IMR-90 (cell line): ENCODE results near the gene ITSN1. TPM values are rescaled to one million over a fixed set of nuclear protein-coding genes. Genes with fewer than 3 reads are reported as not detected.

ENCODE experiments used
- ATAC-seq: fragments of 200-7000 bp; cut with Tn5 transposase; 2 replicates; pipeline ENCODE4 v1.9.1; 2020; ENCODE audit warnings: low read depth, mild to moderate bottlenecking, moderate library complexity
- BruUV-seq: library from RNA; stranded (reverse); fragments of 400-500 nt; replicated peaks from 2 replicates; lab custom pipeline; 2021; lab: Mats Ljungman, UMichigan
- CTCF ChIA-PET: fragments of 300-600 bp; formaldehyde crosslinking; extraction: SDS; loops from one replicate; lab custom pipeline; 2021; ENCODE audit warnings: antibody characterized with exemption; lab: Yijun Ruan, JAX
- POLR2A ChIA-PET: fragments of 300-600 bp; sonication (Branson Sonifier 250); formaldehyde crosslinking; loops from one replicate; lab custom pipeline; 2022; ENCODE audit warnings: antibody characterized with exemption; ENCODE audit not compliant: unreplicated experiment; lab: Charles Lee
- DNase-seq: peaks from one replicate; pipeline ENCODE4 v3.0.0; 2013
- H2AFZ ChIP-seq: replicated peaks from 2 replicates; pipeline ENCODE3; 2013; ENCODE audit warnings: low read length, mild to moderate bottlenecking; ENCODE audit not compliant: poor library complexity
- H2AK5ac ChIP-seq: 2 replicates; pipeline ENCODE4 v1.6.1; 2013; ENCODE audit warnings: low read depth, low read length, inconsistent platforms
- H2AK9ac ChIP-seq: replicated peaks from 2 replicates; pipeline ENCODE3; 2013; ENCODE audit warnings: mild to moderate bottlenecking, low read depth, low read length, moderate library complexity; ENCODE audit not compliant: poor library complexity
- H2BK120ac ChIP-seq: 2 replicates; pipeline ENCODE4 v1.6.1; 2013; ENCODE audit warnings: low read depth, low read length, inconsistent platforms
- H2BK15ac ChIP-seq: 3 replicates; pipeline ENCODE4 v1.6.1; 2013; ENCODE audit warnings: low read depth, low read length, inconsistent platforms
- H2BK20ac ChIP-seq: 2 replicates; pipeline ENCODE4 v1.6.1; 2013; ENCODE audit warnings: low read depth, mild to moderate bottlenecking, inconsistent platforms, low read length, moderate library complexity
- H2BK5ac ChIP-seq: 2 replicates; pipeline ENCODE4 v1.6.1; 2013; ENCODE audit warnings: mild to moderate bottlenecking, low read depth, low read length, inconsistent platforms; ENCODE audit not compliant: poor library complexity, severe bottlenecking
- H3K14ac ChIP-seq: replicated peaks from 2 replicates; pipeline ENCODE4 v1.6.1; 2013; ENCODE audit warnings: low read depth, low read length, inconsistent platforms
- H3K18ac ChIP-seq: 2 replicates; pipeline ENCODE4 v1.6.1; 2013; ENCODE audit warnings: low read depth, low read length, control low read depth
- H3K23ac ChIP-seq: 2 replicates; pipeline ENCODE4 v1.6.1; 2013; ENCODE audit warnings: low read depth, low read length, inconsistent platforms
- H3K27ac ChIP-seq: 2 replicates; pipeline ENCODE4 v1.5.1; 2013; ENCODE audit warnings: mild to moderate bottlenecking, control low read depth, low read length; ENCODE audit not compliant: insufficient read depth
- H3K27me3 ChIP-seq: 2 replicates; pipeline ENCODE4 v1.6.1; 2013; ENCODE audit warnings: low read length; ENCODE audit not compliant: control insufficient read depth, insufficient read depth
- H3K36me3 ChIP-seq: 2 replicates; pipeline ENCODE4 v1.6.1; 2013; ENCODE audit warnings: low read length, mixed read lengths; ENCODE audit not compliant: control insufficient read depth, insufficient read depth
- H3K4ac ChIP-seq: 2 replicates; pipeline ENCODE4 v1.6.1; 2013; ENCODE audit warnings: low read depth, low read length, inconsistent platforms
- H3K4me1 ChIP-seq: 2 replicates; pipeline ENCODE4 v1.6.1; 2013; ENCODE audit warnings: low read length, mixed read lengths; ENCODE audit not compliant: control insufficient read depth, insufficient read depth
- H3K4me2 ChIP-seq: 2 replicates; pipeline ENCODE4 v1.6.1; 2013; ENCODE audit warnings: low read depth, mild to moderate bottlenecking, control low read depth, low read length, moderate library complexity
- H3K4me3 ChIP-seq: 2 replicates; pipeline ENCODE4 v1.5.1; 2013; ENCODE audit warnings: low read depth, mild to moderate bottlenecking, control low read depth, low read length, moderate library complexity; ENCODE audit not compliant: insufficient read depth
- H3K56ac ChIP-seq: 2 replicates; pipeline ENCODE4 v1.6.1; 2013; ENCODE audit warnings: low read length, inconsistent platforms; ENCODE audit not compliant: insufficient read depth; ENCODE audit errors: extremely low read depth
- H3K79me1 ChIP-seq, 2 experiments: 2 replicates each; pipeline ENCODE4 v1.6.1; 2013; ENCODE audit warnings: low read length in 2 of 2, inconsistent platforms in 1 of 2, low read depth in 1 of 2
- H3K9ac ChIP-seq: 2 replicates; pipeline ENCODE4 v1.6.1; 2013; ENCODE audit warnings: low read depth, low read length, control low read depth
- H3K9me1 ChIP-seq: 2 replicates; pipeline ENCODE4 v1.6.1; 2013; ENCODE audit warnings: low read length, inconsistent platforms; ENCODE audit not compliant: insufficient read depth
- H3K9me3 ChIP-seq: 2 replicates; pipeline ENCODE4 v1.6.1; 2013; ENCODE audit warnings: low read length; ENCODE audit not compliant: control insufficient read depth, insufficient read depth
- H4K20me1 ChIP-seq: 2 replicates; pipeline ENCODE4 v1.6.1; 2013; ENCODE audit warnings: low read length, inconsistent platforms; ENCODE audit not compliant: insufficient read depth
- H4K5ac ChIP-seq: 2 replicates; pipeline ENCODE4 v1.6.1; 2013; ENCODE audit warnings: mild to moderate bottlenecking, low read depth, low read length, control low read depth
- H4K8ac ChIP-seq, 2 experiments: 2 replicates each; pipeline ENCODE4 v1.6.1; 2013; ENCODE audit warnings: low read depth in 2 of 2, low read length in 2 of 2, control low read depth in 1 of 2, inconsistent platforms in 1 of 2
- H4K91ac ChIP-seq: 2 replicates; pipeline ENCODE4 v1.6.1; 2013; ENCODE audit warnings: low read depth, low read length, inconsistent platforms; ENCODE audit not compliant: insufficient read depth
- CEBPB ChIP-seq: IDR thresholded peaks from 2 replicates; pipeline ENCODE4 v1.6.1; 2012; ENCODE audit warnings: low read depth, low read length, improper control_type of control experiment
- WGBS, 2 experiments: methylation state at CpG; one replicate each; pipeline versions ENCODE4 v1.1.5 to v1.1.7; 2013; ENCODE audit warnings: missing lambda C conversion rate in 2 of 2; ENCODE audit not compliant: insufficient read length in 1 of 2; ENCODE audit errors: extremely low coverage in 2 of 2; 5-methylcytosine and 5-hydroxymethylcytosine counted together
- dilution Hi-C: fragments of 300-500 bp; cut with HindIII; formaldehyde crosslinking; loops from one replicate; pipeline ENCODE4 v1.14.3; 2018; ENCODE audit warnings: low sequenced_read_pairs; ENCODE audit not compliant: unreplicated experiment
- in situ Hi-C: fragments of 300-500 bp; cut with MboI; formaldehyde crosslinking; loops from 3 replicates; pipeline ENCODE4 v1.14.3; 2019; ENCODE audit warnings: low sequenced_read_pairs, inconsistent platforms, mixed read lengths
- intact Hi-C: fragments of 100-400 bp; cut with micrococcal nuclease; formaldehyde crosslinking; loops from 2 replicates; pipeline ENCODE4 v1.10.0; 2022
- polyA plus RNA-seq, 3 experiments: library from polyadenylated mRNA; depleted of rRNA; stranded (reverse); fragments of >200 nt; gene quantifications; 2 replicates each; pipeline ENCODE4 v1.2.3, GENCODE V29; 2012; ENCODE audit warnings: low replicate concordance in 1 of 3
- total RNA-seq: library from RNA; depleted of rRNA; stranded (reverse); fragments of >200 nt; gene quantifications from 2 replicates; pipeline ENCODE4 v1.2.3, GENCODE V29; 2012
- TF ChIP-seq, protein P1 (sequence below): fragments of 150-350 bp; IDR thresholded peaks from 2 replicates; pipeline ENCODE4 v1.6.1; 2017; ENCODE audit warnings: mild to moderate bottlenecking, antibody characterized with exemption, low read length, low read depth

ITSN1 gene
- total and polyA plus RNA-seq, 2 of the 4 experiments (the other 2 are of a cell fraction), result 45.4 to 62.0 TPM

- WGBS, 2 experiments, result no CpG with 5 or more reads among the region's 2 CpGs
- Histone ChIP-seq H3K9me1 (peaks cover 28% of the 10 kb centered on the region), H3K27me3 (no peaks in the 10 kb centered on the region), H4K91ac (no peak overlapping the region), H3K56ac (no peak overlapping the region), H3K18ac (no peak overlapping the region), H2BK120ac (no peak overlapping the region), H3K4me2 (no peak overlapping the region), H4K5ac (no peak overlapping the region), H3K27ac (no peak overlapping the region), H3K14ac (no peak overlapping the region), H2AK9ac (no peak overlapping the region), H3K9me3 (no peaks in the 10 kb centered on the region), H4K8ac (no peak overlapping the region), H3K23ac (no peak overlapping the region), H2BK15ac (no peak overlapping the region), H2AK5ac (no peak overlapping the region), H3K79me1 (peaks cover 57 to 83% of the 10 kb centered on the region in 2 experiments), H3K9ac (no peak overlapping the region), H2BK20ac (no peak overlapping the region), H2AFZ (no peak overlapping the region), H3K36me3 (no peaks in the 10 kb centered on the region; the same call in 1 of the 2 replicates), H3K4ac (no peak overlapping the region), H2BK5ac (no peak overlapping the region), H3K4me1 (peaks cover 10% of the 10 kb centered on the region), H3K4me3 (no peak overlapping the region), H4K20me1 (peaks cover 44% of the 10 kb centered on the region)
- DNase-seq (peak; percentile 16), ATAC-seq (0 out of 2 replicates have a peak, but pooled peaks have one; percentile 42)
- in situ Hi-C loops (no loop called here), intact Hi-C loops (no loop called here), dilution Hi-C loops (no loop called here)
- peak; percentile 72 for TF ChIP-seq CEBPB
- TF ChIP-seq, protein P1, sequence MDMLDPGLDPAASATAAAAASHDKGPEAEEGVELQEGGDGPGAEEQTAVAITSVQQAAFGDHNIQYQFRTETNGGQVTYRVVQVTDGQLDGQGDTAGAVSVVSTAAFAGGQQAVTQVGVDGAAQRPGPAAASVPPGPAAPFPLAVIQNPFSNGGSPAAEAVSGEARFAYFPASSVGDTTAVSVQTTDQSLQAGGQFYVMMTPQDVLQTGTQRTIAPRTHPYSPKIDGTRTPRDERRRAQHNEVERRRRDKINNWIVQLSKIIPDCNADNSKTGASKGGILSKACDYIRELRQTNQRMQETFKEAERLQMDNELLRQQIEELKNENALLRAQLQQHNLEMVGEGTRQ, result no peak
- CTCF ChIA-PET, result no interaction called here
- no TSS peak for BruUV-seq
- POLR2A ChIA-PET, result no interaction called here
Observed at GRCh38 chr21:33666153-33666552, 23.9 kb downstream of the ITSN1 start.
